CD4-positive, alpha-beta T cell treated with Interleukin-6 for 4 hours (primary cell): Measurements from ENCODE around the gene LGALS14.
"Not testable (repeated sequence)": the region's sequence is repeated elsewhere in the genome, so short reads cannot be mapped to it uniquely, and the experiment has no call there.

Source experiments
- DNase-seq: peaks from one replicate; pipeline ENCODE4 v3.0.0-alpha.2; 2020; ENCODE audit warnings: mixed read lengths

The LGALS14 gene

DNA sequence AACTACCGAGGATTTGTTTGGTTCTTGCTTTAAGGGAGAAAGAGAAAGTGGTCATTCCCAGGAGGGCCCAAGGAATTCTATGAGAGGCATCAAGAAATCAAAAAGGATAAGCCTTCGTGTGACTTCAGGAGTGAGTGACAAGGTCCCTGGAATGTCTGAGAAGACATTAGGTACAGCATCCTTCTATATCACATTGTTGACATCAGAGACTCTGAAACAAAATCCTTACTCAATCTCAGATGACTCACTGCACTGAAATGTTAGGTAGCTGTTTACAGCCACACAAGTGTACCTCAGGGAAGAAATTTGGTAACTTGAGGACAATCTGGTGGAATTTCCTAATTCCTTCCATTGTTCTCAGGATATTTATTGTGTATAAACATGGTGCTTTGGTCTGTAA is 7.9 kb upstream of the LGALS14 start:
- DNase-seq, result no peak

DNA sequence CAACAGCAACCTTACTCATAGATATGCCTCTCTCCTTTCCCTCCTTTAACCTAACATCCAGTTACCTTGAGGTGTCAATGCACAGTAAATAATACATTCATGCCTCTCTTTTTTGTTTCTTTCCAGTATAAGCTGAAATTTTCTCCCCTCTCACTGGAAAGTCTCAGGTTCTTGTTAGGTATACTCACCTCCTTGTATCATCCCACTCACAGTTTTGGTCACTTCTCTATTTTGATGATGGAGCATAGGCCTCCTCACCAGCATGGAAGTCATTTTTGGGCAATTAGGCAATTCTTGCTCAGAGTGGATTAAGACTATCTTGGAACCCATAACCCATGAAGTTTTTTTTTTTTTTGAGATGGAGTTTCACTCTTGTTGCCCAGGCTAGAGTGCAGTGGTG is 5.7 kb upstream of the LGALS14 start:
- DNase-seq, result no peak

GRCh38 chr19:39701291-39701690 is 3.0 kb upstream of the LGALS14 start:
- no peak for DNase-seq

DNA sequence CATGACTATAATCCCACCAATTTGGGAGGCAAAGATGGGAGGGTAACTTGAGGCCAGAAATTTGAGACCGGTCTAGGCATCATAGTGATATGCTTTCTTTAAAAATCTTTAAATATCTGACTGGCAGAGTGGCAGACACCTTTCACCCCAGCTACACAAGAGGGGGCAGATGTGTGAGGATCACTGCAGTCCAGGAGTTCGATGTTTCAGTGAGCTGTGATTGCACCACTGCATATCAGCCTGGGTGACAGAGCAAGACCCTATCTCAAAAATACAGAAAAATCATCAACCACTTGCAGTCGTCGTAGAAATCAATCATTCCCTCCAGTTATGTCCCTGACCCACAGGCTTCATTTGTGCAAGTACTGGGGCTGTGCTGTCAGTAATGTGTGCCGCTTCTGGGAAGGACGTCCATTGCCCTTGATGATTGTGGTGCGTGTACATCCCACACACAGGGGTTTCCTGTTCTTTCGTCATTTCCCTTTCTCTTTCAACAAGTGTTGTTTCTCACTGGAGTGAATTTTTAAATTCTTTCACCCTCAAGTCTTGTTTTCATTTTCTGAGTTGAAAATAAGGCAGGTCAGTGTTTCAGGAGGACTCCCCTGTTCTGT is 1.4 kb downstream of the LGALS14 start:
- DNase-seq, result peak; percentile 20

GRCh38 chr19:39708594-39708993 is 4.3 kb downstream of the LGALS14 start:
- DNase-seq, result no peak

GRCh38 chr19:39709026-39709872 is 5.0 kb downstream of the LGALS14 start:
- DNase-seq, result no peak

GRCh38 chr19:39710333-39710890 is 6.1 kb downstream of the LGALS14 start:
- no peak for DNase-seq

GRCh38 chr19:39720144-39720543 is 15.9 kb downstream of the LGALS14 start:
- not testable (repeated sequence) for DNase-seq

DNA sequence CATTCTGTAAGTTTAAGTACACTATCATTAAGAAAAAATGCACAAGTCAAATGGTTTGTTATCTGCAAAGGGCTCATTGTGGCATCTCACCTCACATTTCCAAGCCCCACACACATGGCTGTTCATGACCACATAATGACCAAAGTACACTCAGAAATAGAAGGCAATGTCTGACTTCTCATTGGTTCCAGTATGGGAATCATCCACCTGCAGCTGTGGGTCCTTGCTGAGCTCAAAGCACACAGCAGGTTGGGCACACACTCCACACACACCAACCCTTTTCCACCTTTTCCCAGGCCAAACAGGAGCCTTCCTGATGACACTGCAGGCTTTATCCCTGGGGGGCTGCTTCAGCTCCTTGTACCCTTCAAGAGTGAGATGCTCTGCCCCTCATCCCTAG is 21.7 kb downstream of the LGALS14 start:
- DNase-seq, result no peak

DNA sequence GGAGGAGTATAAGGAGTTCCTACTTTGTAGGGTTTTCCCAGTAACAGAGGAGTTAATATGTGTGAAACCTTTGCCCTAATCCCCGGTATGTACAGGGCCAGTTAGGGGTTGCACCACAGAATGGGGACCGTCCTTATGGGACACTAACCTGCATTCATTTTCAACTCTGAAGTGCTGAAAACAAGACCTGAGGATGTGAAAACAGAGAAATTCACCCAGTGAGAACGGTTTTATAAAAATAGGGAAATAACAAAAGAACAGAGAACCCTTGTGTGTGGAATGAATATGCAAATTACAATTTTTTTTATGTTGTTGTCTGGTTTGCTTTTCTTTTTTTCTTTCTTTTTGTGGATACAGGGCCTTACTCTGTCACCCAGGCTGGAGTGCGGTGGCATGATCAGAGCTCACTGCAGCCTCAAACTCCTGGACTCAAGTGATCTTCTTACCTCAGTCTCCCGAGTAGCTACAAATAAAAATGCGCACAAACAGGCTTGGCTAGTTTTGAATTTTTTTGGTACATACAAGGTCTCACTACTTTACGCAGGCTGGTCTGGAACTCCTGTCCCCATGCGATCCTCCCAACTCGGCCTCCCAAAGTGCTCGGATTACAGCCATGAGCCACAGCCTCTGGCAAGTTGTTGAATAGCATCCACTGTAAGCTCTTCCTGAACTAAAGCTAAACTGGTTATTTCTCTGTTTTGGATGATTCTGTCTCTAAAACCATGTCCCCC is 23.0 kb downstream of the LGALS14 start:
- no peak for DNase-seq

GRCh38 chr19:39728040-39728439 is 23.8 kb downstream of the LGALS14 start:
- DNase-seq, result no peak

- no peak for DNase-seq
Observed at GRCh38 chr19:39729594-39729993, 25.3 kb downstream of the LGALS14 start.

DNA sequence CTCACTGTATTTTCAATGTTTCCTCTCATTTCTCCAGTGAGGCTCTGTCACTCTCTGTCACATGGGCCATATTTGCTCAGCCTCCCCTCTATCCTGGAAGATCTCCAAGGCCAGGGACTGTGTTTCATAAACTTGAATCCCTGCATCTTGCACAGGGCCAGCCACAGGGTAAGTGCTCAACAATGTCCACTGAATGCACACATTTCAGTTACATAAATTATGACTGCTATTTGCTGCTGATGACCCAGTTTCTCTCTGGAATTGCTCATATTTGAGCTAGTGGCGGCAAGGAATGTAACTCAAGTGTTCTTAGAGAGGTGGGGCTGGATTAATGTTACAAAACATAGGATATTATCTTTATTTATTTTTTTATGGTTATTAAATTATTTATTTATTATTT is 27.4 kb downstream of the LGALS14 start:
- no peak for DNase-seq

GRCh38 chr19:39733841-39734240 is 29.6 kb downstream of the LGALS14 start:
- DNase-seq, result no peak

DNA sequence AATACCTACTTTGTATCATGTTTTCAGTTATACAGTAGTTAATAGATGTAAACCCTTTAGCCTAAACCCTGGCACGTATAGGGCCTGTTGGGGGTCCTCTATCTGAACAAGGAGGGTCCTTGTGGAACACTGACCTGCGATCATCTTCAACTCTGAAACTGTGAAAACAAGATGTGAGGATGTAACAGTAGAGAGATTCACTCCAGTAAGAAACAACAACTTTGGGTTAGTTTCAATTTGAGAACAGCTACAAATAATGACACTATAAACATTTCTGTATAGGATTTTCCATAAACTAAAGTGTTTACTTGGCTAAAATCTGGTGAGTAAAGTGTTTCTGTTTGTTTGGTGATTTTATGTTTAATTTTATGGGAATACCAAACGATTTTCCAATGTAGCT is 31.4 kb downstream of the LGALS14 start:
- DNase-seq, result no peak

DNA sequence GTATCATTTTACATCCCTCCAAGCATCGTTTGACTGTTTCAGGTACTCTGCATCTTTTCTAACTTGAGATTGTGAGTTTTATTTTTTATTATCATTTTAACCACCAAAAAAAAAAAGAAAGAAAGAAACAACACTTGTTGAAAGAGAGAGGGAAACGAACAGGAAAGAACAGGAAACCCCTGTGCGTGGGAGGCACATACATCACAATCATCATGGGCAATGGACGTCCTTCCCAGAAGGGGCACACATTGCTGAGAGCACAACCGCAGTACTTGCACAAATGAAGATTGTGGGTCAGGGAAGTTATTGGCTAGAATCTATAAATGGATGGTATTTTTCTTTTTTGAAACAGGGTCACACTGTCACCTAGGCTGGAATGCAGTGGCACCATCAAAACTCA is 31.8 kb downstream of the LGALS14 start:
- DNase-seq, result no peak

DNA sequence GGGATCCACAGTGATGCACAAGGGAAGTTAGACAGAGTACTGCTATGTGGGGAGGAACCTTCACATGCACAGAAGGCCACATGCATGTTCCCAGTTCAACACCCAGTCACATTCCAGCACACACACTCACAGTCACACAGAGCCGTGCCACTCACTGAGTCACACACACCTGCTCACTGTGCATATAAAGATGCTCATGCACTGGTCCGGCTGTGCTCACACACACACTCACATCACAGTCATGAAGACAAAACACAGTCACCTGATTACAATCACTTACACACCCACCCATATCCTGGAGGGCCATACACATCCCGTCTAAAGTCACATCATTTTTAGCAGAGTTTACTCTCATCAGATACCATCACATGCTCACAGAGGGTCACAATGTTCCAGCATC is 33.1 kb downstream of the LGALS14 start:
- DNase-seq, result peak; percentile 3

DNA sequence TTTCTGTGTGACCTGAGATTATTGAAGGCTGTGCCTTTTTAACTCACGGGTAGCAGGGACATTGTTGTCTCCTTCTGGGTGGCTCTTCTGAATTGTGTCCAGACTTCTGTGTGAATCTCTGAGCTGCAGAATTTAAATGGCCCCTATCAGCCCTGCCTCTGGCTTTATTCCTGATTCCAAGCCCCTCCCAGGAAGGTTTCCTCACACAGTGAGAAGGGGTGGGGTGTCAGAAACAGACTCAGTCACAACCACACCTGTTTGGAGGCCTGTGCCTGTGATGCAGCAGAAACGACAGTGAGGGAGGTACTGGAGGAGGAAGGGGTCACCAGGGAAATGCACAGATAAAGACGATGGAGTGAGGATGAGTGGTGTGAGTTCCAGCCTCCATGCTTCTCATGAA is 33.6 kb downstream of the LGALS14 start, which contains the start of gene CLC:
CLC (minus strand) TSS at position 139 of the 400 bp plus-strand sequence; CDS start at position 62, 77 bp downstream.
- no peak for DNase-seq

GRCh38 chr19:39738814-39739213 is 34.5 kb downstream of the LGALS14 start:
- DNase-seq, result no peak

DNA sequence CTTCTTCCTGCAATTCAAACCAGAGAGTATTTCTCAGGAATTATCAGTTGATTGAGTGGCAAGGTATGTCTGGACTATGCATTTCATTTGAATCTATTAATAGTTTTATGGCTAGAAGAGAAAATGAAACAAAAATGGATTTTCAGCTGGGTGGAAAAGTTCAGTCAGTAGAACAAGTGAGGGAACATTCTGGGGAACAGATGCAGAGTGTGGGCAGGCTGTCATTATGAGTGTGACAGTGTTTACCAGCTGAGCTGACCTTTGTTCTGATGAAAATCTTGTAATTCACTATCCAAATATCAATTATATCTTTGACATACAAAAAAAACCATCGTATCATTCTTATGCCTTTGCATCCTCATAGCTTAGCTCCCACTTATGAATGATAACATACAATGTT is 36.1 kb downstream of the LGALS14 start:
- DNase-seq, result no peak

- no peak for DNase-seq
Observed at GRCh38 chr19:39745643-39746042, 41.4 kb downstream of the LGALS14 start.

- no peak for DNase-seq
Observed at GRCh38 chr19:39746836-39747529, 42.7 kb downstream of the LGALS14 start.

GRCh38 chr19:39749981-39750380 is 45.7 kb downstream of the LGALS14 start:
- DNase-seq, result no peak
